ENCODE data around the gene EYA2.

GRCh38 chr20:47126709-47127108, 232.1 kb downstream of the EYA2 start:
- TF ChIP-seq CTCF (IDR thresholded peaks at IDR 0.05) (no peak), POLR2A (IDR thresholded peaks at IDR 0.05) (no peak)

All from adrenal gland (tissue), 5 donors.